ENCODE measurements around the gene YY1AP1. TPM values are rescaled to one million over a fixed set of nuclear protein-coding genes. Genes with fewer than 3 reads are reported as not detected.
"Not testable (repeated sequence)": the region's sequence is repeated elsewhere in the genome, so short reads cannot be mapped to it uniquely, and the experiment has no call there.

The YY1AP1 gene
- total and polyA plus RNA-seq, 2 donors (not counting 3 experiments of a cell fraction or from before 2014, with no cell fraction given): 42.3 to 46.4 TPM

DNA sequence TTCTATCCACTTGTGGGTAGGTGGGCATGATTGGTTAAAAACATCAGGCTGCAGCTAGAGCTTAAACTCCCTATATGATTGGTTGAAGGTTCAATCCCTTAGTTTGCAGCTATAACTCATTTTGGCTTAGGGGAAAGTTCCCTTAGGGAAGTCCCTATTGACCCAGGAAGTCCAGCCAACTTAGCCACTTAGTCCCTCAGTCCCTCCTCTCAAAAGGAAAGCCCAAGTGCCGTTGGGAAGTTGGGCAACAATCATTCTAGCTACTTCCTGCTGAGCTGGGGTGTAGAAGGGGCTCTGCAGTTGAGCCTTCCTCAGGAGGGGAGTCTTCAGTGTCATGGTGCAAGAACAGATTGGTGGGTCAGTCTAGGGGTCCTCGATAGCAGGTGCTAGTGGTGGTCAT is 66.4 kb downstream of the YY1AP1 start:
- ChIA-PET POLR2A (no interaction called here), CTCF (interaction anchor here (0.6 to 0.9 kb wide), 2 partner anchors 27 to 116 kb away, joined by 3 to 5 read pairs; no protein-coding TSS in a partner anchor)
- no peak overlapping the region for H2AFZ ChIP-seq (ENCODE audit: low read depth, low read length)
- H3K9me1 ChIP-seq (replicated peaks; ENCODE audit: control insufficient read depth, extremely low read depth, insufficient read depth, low read length): no peaks in the 10 kb centered on the region
- H3K27ac ChIP-seq (ENCODE audit: insufficient read depth, low read depth, low read length): no peak overlapping the region
- H3K9me3 ChIP-seq (replicated peaks; ENCODE audit: control insufficient read depth, insufficient read depth, low read length): no peaks in the 10 kb centered on the region
- H4K20me1 ChIP-seq (replicated peaks; ENCODE audit: control insufficient read depth, extremely low read depth, insufficient read depth, low read length): no peaks in the 10 kb centered on the region
- H3K4me1 ChIP-seq (ENCODE audit: control insufficient read depth, extremely low read depth, insufficient read depth, low read length): no peaks in the 10 kb centered on the region
- dilution Hi-C loops (cut with MboI; ENCODE audit: extremely low pct_ligation_motif_present, low sequenced_read_pairs) (no loop called here), intact Hi-C loops (cut with micrococcal nuclease) (no loop called here)
- BruUV-seq (replicated peaks): no TSS peak
- no peak for DNase-seq (ENCODE audit: low read depth, low spot score)
- no peak for TF ChIP-seq EZH2 (IDR thresholded peaks at IDR 0.05; ENCODE audit: borderline replicate concordance, low read depth, low read length, severe bottlenecking)
- no peak for TF ChIP-seq MYC (IDR thresholded peaks at IDR 0.05; ENCODE audit: low read depth, low read length)
- H3K79me2 ChIP-seq (ENCODE audit: control insufficient read depth, insufficient read depth, low read length): no peaks in the 10 kb centered on the region
- no peaks in the 10 kb centered on the region for H3K36me3 ChIP-seq (ENCODE audit: control insufficient read depth in 2 of 2, extremely low read depth in 1 of 2, insufficient read depth in 2 of 2, low read length in 2 of 2)
- H3K9ac ChIP-seq (replicated peaks; ENCODE audit: extremely low read depth, insufficient read depth, low read length): no peak overlapping the region
- H3K4me2 ChIP-seq (ENCODE audit: insufficient read depth, low read length): no peak overlapping the region
- FAIRE-seq: no peak
- H3K27me3 ChIP-seq (ENCODE audit: control insufficient read depth in 2 of 2, insufficient read depth in 2 of 2, low read length in 2 of 2): peaks cover 10 to 11% of the 10 kb centered on the region in 2 experiments
- H3K4me3 ChIP-seq (replicated peaks in 1 of 3; ENCODE audit: insufficient read depth in 1 of 3, low read depth in 1 of 3, low read length in 3 of 3): no peak overlapping the region

GRCh38 chr1:155613226-155613625 is 75.3 kb downstream of the YY1AP1 start:
- dilution Hi-C loops (cut with MboI; ENCODE audit: extremely low pct_ligation_motif_present, low sequenced_read_pairs); H3K27me3 ChIP-seq (ENCODE audit: control insufficient read depth in 2 of 2, insufficient read depth in 2 of 2, low read length in 2 of 2); DNase-seq (ENCODE audit: low read depth, low spot score); H3K79me2 ChIP-seq (ENCODE audit: control insufficient read depth, insufficient read depth, low read length); POLR2A ChIA-PET; CTCF ChIA-PET; H3K9me3 ChIP-seq (replicated peaks; ENCODE audit: control insufficient read depth, insufficient read depth, low read length); intact Hi-C loops (cut with micrococcal nuclease); H3K9me1 ChIP-seq (replicated peaks; ENCODE audit: control insufficient read depth, extremely low read depth, insufficient read depth, low read length); FAIRE-seq; H3K4me3 ChIP-seq (replicated peaks in 1 of 3; ENCODE audit: insufficient read depth in 1 of 3, low read depth in 1 of 3, low read length in 3 of 3); H3K9ac ChIP-seq (replicated peaks; ENCODE audit: extremely low read depth, insufficient read depth, low read length); H3K4me1 ChIP-seq (ENCODE audit: control insufficient read depth, extremely low read depth, insufficient read depth, low read length); H3K36me3 ChIP-seq (ENCODE audit: control insufficient read depth in 2 of 2, extremely low read depth in 1 of 2, insufficient read depth in 2 of 2, low read length in 2 of 2); H2AFZ ChIP-seq (ENCODE audit: low read depth, low read length); BruUV-seq (replicated peaks); H3K27ac ChIP-seq (ENCODE audit: insufficient read depth, low read depth, low read length); H4K20me1 ChIP-seq (replicated peaks; ENCODE audit: control insufficient read depth, extremely low read depth, insufficient read depth, low read length); H3K4me2 ChIP-seq (ENCODE audit: insufficient read depth, low read length): not testable (repeated sequence)

GRCh38 chr1:155610257-155610647 is 78.3 kb downstream of the YY1AP1 start:
- POLR2A ChIA-PET; BruUV-seq (replicated peaks): not testable (repeated sequence)

More at GRCh38 chr1:155610257-155610647, 78.3 kb downstream of the YY1AP1 start:
- FAIRE-seq; H3K27ac ChIP-seq (ENCODE audit: insufficient read depth, low read depth, low read length); CTCF ChIA-PET; H3K27me3 ChIP-seq (ENCODE audit: control insufficient read depth in 2 of 2, insufficient read depth in 2 of 2, low read length in 2 of 2); H2AFZ ChIP-seq (ENCODE audit: low read depth, low read length); dilution Hi-C loops (cut with MboI; ENCODE audit: extremely low pct_ligation_motif_present, low sequenced_read_pairs); DNase-seq (ENCODE audit: low read depth, low spot score); H3K36me3 ChIP-seq (ENCODE audit: control insufficient read depth in 2 of 2, extremely low read depth in 1 of 2, insufficient read depth in 2 of 2, low read length in 2 of 2); H3K79me2 ChIP-seq (ENCODE audit: control insufficient read depth, insufficient read depth, low read length); H3K4me1 ChIP-seq (ENCODE audit: control insufficient read depth, extremely low read depth, insufficient read depth, low read length); H3K9me1 ChIP-seq (replicated peaks; ENCODE audit: control insufficient read depth, extremely low read depth, insufficient read depth, low read length); H3K9ac ChIP-seq (replicated peaks; ENCODE audit: extremely low read depth, insufficient read depth, low read length); H4K20me1 ChIP-seq (replicated peaks; ENCODE audit: control insufficient read depth, extremely low read depth, insufficient read depth, low read length); H3K9me3 ChIP-seq (replicated peaks; ENCODE audit: control insufficient read depth, insufficient read depth, low read length); intact Hi-C loops (cut with micrococcal nuclease): not testable (repeated sequence)
- peak overlapping the region in 2 of 3 experiments; percentile 39 to 45 for H3K4me3 ChIP-seq (replicated peaks in 1 of 3; ENCODE audit: insufficient read depth in 1 of 3, low read depth in 1 of 3, low read length in 3 of 3)
- peak overlapping the region; percentile 42 for H3K4me2 ChIP-seq (ENCODE audit: insufficient read depth, low read length)

All from endothelial cell of umbilical vein (primary cell).